Breast epithelium (tissue), 3 donors: ENCODE results near the gene ANAPC7.

ENCODE experiments used
- POLR2A ChIP-seq: fragments of 450-650 bp; IDR thresholded peaks from one replicate; pipeline ENCODE4 v1.6.1; 2016; ENCODE audit warnings: antibody characterized with exemption, mild to moderate bottlenecking, moderate library complexity
- POLR2AphosphoS5 ChIP-seq, 3 donors: sonication (generic); formaldehyde crosslinking; IDR thresholded peaks; one replicate each; pipeline ENCODE4 v1.6.1; 2017; ENCODE audit warnings: antibody characterized with exemption in 3 of 3
- TF ChIP-seq, protein P1 (sequence below), 3 donors: fragments of 450-650 bp; IDR thresholded peaks; one replicate each; pipeline ENCODE4 v1.5.1; 2016 to 2017; ENCODE audit warnings: antibody characterized with exemption in 3 of 3, mild to moderate bottlenecking in 3 of 3, moderate library complexity in 3 of 3

DNA sequence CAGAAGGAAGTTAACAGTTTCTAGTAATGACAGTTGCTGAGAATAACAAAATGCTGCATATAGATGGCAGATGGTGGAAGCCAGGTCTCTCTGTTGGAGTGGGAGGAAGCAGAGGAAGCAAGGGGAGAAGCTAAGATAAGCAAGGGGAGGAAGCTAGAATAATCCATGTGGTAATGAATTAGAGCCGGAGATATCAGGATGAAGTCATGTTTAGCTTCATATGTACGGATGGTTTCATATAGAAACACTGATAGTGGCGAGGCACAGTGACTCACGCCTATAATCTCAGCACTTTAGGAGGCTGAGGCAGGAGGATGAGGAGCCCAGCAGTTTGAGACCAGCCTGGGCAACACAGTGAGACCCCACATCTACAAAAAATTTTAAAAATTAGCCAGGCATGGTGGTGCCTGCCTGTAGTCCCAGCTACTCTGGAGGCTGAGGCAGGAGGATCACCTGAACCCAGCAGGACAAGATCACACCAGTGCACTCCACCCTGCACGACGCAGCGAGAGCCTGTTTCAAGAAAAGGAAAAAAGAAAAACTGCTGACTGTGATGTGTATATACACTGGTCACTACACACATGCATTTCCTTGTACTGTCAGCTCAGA is 49.2 kb downstream of the ANAPC7 start:
- TF ChIP-seq, protein P1, sequence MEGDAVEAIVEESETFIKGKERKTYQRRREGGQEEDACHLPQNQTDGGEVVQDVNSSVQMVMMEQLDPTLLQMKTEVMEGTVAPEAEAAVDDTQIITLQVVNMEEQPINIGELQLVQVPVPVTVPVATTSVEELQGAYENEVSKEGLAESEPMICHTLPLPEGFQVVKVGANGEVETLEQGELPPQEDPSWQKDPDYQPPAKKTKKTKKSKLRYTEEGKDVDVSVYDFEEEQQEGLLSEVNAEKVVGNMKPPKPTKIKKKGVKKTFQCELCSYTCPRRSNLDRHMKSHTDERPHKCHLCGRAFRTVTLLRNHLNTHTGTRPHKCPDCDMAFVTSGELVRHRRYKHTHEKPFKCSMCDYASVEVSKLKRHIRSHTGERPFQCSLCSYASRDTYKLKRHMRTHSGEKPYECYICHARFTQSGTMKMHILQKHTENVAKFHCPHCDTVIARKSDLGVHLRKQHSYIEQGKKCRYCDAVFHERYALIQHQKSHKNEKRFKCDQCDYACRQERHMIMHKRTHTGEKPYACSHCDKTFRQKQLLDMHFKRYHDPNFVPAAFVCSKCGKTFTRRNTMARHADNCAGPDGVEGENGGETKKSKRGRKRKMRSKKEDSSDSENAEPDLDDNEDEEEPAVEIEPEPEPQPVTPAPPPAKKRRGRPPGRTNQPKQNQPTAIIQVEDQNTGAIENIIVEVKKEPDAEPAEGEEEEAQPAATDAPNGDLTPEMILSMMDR (IDR thresholded peaks at IDR 0.05), result no peak
- no peak for TF ChIP-seq POLR2A
- no peak for TF ChIP-seq POLR2AphosphoS5 (IDR thresholded peaks at IDR 0.05)
